Breast epithelium (tissue), 4 donors: Measurements from ENCODE around the gene IRAK1. TPM values are rescaled to one million over a fixed set of nuclear protein-coding genes. Genes with fewer than 3 reads are reported as not detected.
"Not testable (repeated sequence)": the region's sequence is repeated elsewhere in the genome, so short reads cannot be mapped to it uniquely, and the experiment has no call there.

ENCODE experiments used
- DNase-seq, 2 donors: peaks; one replicate each; pipeline ENCODE4 v3.0.0-alpha.2; 2019; ENCODE audit warnings: low spot score in 2 of 2
- H3K27ac ChIP-seq, 2 donors: fragments of 200-600 bp; sonication (generic) in 1 of 2; one replicate each; pipeline ENCODE4 v1.5.1; 2016 to 2019; ENCODE audit warnings: mild to moderate bottlenecking in 1 of 2
- H3K27me3 ChIP-seq, 2 donors: fragments of 200-600 bp; sonication (generic) in 1 of 2; one replicate each; pipeline versions ENCODE4 v1.5.1 to v1.6.0; 2017 to 2019; ENCODE audit warnings: control low read depth in 1 of 2, mild to moderate bottlenecking in 1 of 2
- H3K36me3 ChIP-seq: fragments of 200-600 bp; one replicate; pipeline ENCODE4 v1.5.1; 2019
- H3K4me1 ChIP-seq, 2 donors: fragments of 200-600 bp; sonication (generic); one replicate each; pipeline ENCODE4 v1.5.1; 2016 to 2019; ENCODE audit warnings: control low read depth in 1 of 2
- H3K4me3 ChIP-seq, 3 donors: fragments of 200-600 bp; sonication (generic); 1 replicate in 2 of 3; 2 replicates in 1 of 3; pipeline ENCODE4 v1.5.1; 2016 to 2019; ENCODE audit warnings: mild to moderate bottlenecking in 3 of 3, moderate library complexity in 2 of 3
- H3K9me3 ChIP-seq, 2 donors: fragments of 200-600 bp; sonication (generic) in 1 of 2; one replicate each; pipeline ENCODE4 v1.5.1; 2016 to 2019; ENCODE audit warnings: control low read depth in 1 of 2
- CTCF ChIP-seq, 3 donors: fragments of 450-650 bp; IDR thresholded peaks; one replicate each; pipeline ENCODE4 v1.5.1; 2016 to 2017; ENCODE audit warnings: antibody characterized with exemption in 3 of 3, mild to moderate bottlenecking in 3 of 3, moderate library complexity in 3 of 3
- POLR2A ChIP-seq: fragments of 450-650 bp; IDR thresholded peaks from one replicate; pipeline ENCODE4 v1.6.1; 2016; ENCODE audit warnings: antibody characterized with exemption, mild to moderate bottlenecking, moderate library complexity
- POLR2AphosphoS5 ChIP-seq, 3 donors: sonication (generic); formaldehyde crosslinking; IDR thresholded peaks; one replicate each; pipeline ENCODE4 v1.6.1; 2017; ENCODE audit warnings: antibody characterized with exemption in 3 of 3
- intact Hi-C: fragments of 100-400 bp; cut with DNase I; formaldehyde crosslinking; loops from one replicate; pipeline ENCODE4 v1.15.1; 2023; ENCODE audit warnings: low total_unique reads
- total RNA-seq, 3 donors: library from RNA; depleted of rRNA; stranded (reverse); fragments of >200 nt; gene quantifications; one replicate each; pipeline ENCODE4 v1.1.0, GENCODE V29; 2016

IRAK1 gene
- total RNA-seq, 3 donors from 2014 or later = 43.7 to 66.2 (median 50.8) TPM

- Histone ChIP-seq H3K4me3 (no peak overlapping the region), H3K27me3 (peaks cover 0 to 36% of the 10 kb centered on the region in 2 donors), H3K36me3 (no peaks in the 10 kb centered on the region), H3K27ac (peak overlapping the region; percentile 17 to 55), H3K4me1 (no peaks in the 10 kb centered on the region), H3K9me3 (no peaks in the 10 kb centered on the region)
- intact Hi-C loops = loop anchor here (10.0 kb wide), 1 partner anchor 1563 kb away; no protein-coding TSS in a partner anchor
- DNase-seq = no peak
- TF ChIP-seq POLR2AphosphoS5 (IDR thresholded peaks at IDR 0.05) (no peak), CTCF (IDR thresholded peaks at IDR 0.05) (no peak), POLR2A (no peak)
Observed at GRCh38 chrX:153981771-153982533, 37.8 kb downstream of the IRAK1 start.

DNA sequence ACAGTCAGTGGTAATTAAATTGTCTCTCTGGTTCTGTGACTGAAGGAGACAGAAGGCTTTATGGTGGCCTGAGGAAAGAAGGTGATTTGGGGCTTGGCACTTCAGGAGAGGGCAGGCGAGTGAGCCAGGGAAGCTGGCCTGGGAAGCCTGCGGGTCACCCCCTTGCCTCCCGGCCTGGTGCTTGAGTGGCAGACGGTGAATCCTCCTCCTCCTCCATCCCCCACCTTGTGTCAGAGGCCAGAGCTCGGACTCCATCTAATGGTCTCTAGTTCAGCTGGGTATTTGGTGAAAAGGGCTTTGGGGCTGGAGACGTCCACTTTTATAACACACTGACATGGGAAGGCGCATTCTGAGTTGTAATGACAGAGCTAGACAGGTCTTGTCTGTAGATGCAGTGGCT is 38.5 kb downstream of the IRAK1 start:
- intact Hi-C loops = loop anchor here (10.0 kb wide), 1 partner anchor 1564 kb away; no protein-coding TSS in a partner anchor
- peak overlapping the region; percentile 13 to 55 for H3K27ac ChIP-seq

DNA sequence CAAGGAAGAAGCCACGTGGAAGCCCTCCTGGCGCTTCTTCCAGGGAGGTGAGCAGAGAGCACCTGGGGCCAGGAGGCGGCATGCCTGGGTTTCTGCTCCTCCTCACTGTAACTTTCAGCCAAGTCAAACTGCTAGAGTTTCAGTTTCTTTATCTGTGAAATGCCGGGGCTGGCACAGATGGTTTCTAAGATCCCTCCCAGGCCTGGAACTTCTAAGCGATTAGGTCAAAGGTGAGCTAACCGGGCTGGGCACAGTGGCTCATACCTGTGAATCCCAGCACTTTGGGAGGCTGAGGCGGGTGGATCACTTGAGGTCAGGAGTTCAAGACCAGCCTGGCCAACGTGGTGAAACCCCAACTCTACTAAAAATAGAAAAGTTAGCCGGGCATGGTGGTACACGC is 39.3 kb downstream of the IRAK1 start:
- peak overlapping the region in 1 of 2 donors; percentile 13 for H3K27ac ChIP-seq

More for the DNA sequence above, 38.5 kb downstream of the IRAK1 start:
- Histone ChIP-seq H3K36me3 (no peaks in the 10 kb centered on the region), H3K4me3 (no peak overlapping the region), H3K4me1 (no peaks in the 10 kb centered on the region), H3K9me3 (no peaks in the 10 kb centered on the region), H3K27me3 (peaks cover 0 to 36% of the 10 kb centered on the region in 2 donors)
- DNase-seq = no peak
- TF ChIP-seq POLR2AphosphoS5 (IDR thresholded peaks at IDR 0.05) (no peak), POLR2A (no peak), CTCF (IDR thresholded peaks at IDR 0.05) (no peak)

GRCh38 chrX:153974726-153975286 is 44.9 kb downstream of the IRAK1 start:
- intact Hi-C loops = no loop called here
- Histone ChIP-seq H3K4me1 (peaks cover 0 to 8% of the 10 kb centered on the region in 2 donors), H3K27ac (peak overlapping the region; percentile 99 to 100), H3K9me3 (no peaks in the 10 kb centered on the region), H3K4me3 (no peak overlapping the region), H3K36me3 (no peaks in the 10 kb centered on the region), H3K27me3 (no peaks in the 10 kb centered on the region)
- no peak for DNase-seq
- TF ChIP-seq POLR2A = no peak
- no peak for TF ChIP-seq CTCF (IDR thresholded peaks at IDR 0.05)
- no peak for TF ChIP-seq POLR2AphosphoS5 (IDR thresholded peaks at IDR 0.05)

More for the DNA sequence above, 39.3 kb downstream of the IRAK1 start:
- peaks cover 0 to 36% of the 10 kb centered on the region in 2 donors for H3K27me3 ChIP-seq
- DNase-seq, H3K4me3 ChIP-seq, H3K9me3 ChIP-seq, H3K4me1 ChIP-seq, H3K36me3 ChIP-seq: not testable (repeated sequence)
- intact Hi-C loops = loop anchor here (10.0 kb wide), 1 partner anchor 1564 kb away; no protein-coding TSS in a partner anchor

- Histone ChIP-seq H3K9me3 (no peaks in the 10 kb centered on the region), H3K27ac (peak overlapping the region; percentile 99 to 100), H3K36me3 (no peaks in the 10 kb centered on the region), H3K27me3 (peaks cover 0 to 2% of the 10 kb centered on the region in 2 donors), H3K4me1 (peaks cover 0 to 8% of the 10 kb centered on the region in 2 donors), H3K4me3 (no peak overlapping the region)
- TF ChIP-seq POLR2A (no peak), POLR2AphosphoS5 (IDR thresholded peaks at IDR 0.05) (no peak)
- no peak for DNase-seq
- intact Hi-C loops = no loop called here
Observed at GRCh38 chrX:153974003-153974725, 45.5 kb downstream of the IRAK1 start.
